Ishikawa (cell line): ENCODE measurements around the gene MECP2.

ENCODE experiments used
- CEBPB ChIP-seq: IDR thresholded peaks from 2 replicates; pipeline ENCODE4 v1.6.1; 2012
- CREB1 ChIP-seq: IDR thresholded peaks from 2 replicates; pipeline ENCODE4 v1.6.1; 2012; ENCODE audit warnings: low read depth
- EGR1 ChIP-seq: IDR thresholded peaks from 2 replicates; pipeline ENCODE4 v1.6.1; 2012
- EP300 ChIP-seq: IDR thresholded peaks from 2 replicates; pipeline ENCODE4 v1.6.1; 2012; ENCODE audit warnings: borderline replicate concordance
- FOXM1 ChIP-seq: IDR thresholded peaks from 2 replicates; pipeline ENCODE4 v1.6.1; 2012; ENCODE audit warnings: low read depth, borderline replicate concordance
- NFIC ChIP-seq: IDR thresholded peaks from 2 replicates; pipeline ENCODE4 v1.6.1; 2012
- RAD21 ChIP-seq: IDR thresholded peaks from 2 replicates; pipeline ENCODE4 v1.6.1; 2012; ENCODE audit warnings: low read depth
- TAF1 ChIP-seq: IDR thresholded peaks from 2 replicates; pipeline ENCODE4 v1.6.1; 2012; ENCODE audit warnings: low read depth, mild to moderate bottlenecking
- TCF12 ChIP-seq: IDR thresholded peaks from 2 replicates; pipeline ENCODE4 v1.6.1; 2012; ENCODE audit warnings: low read depth
- TEAD4 ChIP-seq: IDR thresholded peaks from 2 replicates; pipeline ENCODE4 v1.6.1; 2012
- YY1 ChIP-seq: IDR thresholded peaks from 2 replicates; pipeline ENCODE4 v1.6.1; 2012; ENCODE audit warnings: low read depth
- TF ChIP-seq, protein P1 (sequence below): IDR thresholded peaks from 2 replicates; pipeline ENCODE4 v1.6.1; 2012; ENCODE audit warnings: low read depth, mild to moderate bottlenecking
- TF ChIP-seq, protein P2 (sequence below): IDR thresholded peaks from 2 replicates; pipeline ENCODE4 v1.6.1; 2012
- TF ChIP-seq, protein P3 (sequence below): IDR thresholded peaks from 2 replicates; pipeline ENCODE4 v1.6.1; 2012

DNA sequence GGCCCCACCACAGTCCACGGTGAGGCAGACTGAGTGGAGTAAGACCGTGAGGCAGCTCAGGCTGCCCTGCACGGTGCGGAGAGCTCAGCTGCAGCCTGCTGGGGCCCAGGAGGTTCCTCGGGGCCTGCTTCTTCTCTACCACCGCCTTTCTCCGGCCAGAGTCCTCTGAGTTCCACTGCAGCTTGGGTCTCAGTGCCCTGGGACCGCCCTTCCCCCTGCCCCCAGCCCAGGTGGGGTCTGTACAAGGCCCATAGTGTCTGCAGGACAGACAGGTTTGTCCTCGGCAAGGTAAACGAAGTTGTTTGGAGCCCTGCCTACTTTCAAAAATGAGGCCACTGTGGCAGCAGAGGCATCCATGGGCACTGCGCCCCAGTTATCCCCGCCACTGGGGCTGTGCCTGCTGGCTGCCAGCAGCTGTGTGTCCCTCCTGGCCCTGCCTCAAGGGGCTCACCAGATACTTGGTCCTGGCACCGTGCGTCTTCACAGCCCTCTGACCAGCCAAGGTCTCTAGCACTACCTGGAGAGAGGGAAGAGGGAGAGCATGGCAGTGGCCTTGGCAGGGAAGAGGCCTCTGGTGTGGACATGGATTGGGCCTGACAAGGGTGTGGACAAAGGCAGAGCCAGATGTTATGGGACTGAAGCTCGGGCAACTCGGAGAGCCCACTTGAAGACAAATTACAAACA is 81.8 kb downstream of the MECP2 start:
- TF ChIP-seq CREB1 (no peak), TAF1 (no peak), CEBPB (no peak), NFIC (no peak), EGR1 (no peak), RAD21 (no peak), YY1 (no peak), EP300 (no peak), FOXM1 (no peak), TCF12 (no peak), TEAD4 (no peak)
- TF ChIP-seq, protein P1, sequence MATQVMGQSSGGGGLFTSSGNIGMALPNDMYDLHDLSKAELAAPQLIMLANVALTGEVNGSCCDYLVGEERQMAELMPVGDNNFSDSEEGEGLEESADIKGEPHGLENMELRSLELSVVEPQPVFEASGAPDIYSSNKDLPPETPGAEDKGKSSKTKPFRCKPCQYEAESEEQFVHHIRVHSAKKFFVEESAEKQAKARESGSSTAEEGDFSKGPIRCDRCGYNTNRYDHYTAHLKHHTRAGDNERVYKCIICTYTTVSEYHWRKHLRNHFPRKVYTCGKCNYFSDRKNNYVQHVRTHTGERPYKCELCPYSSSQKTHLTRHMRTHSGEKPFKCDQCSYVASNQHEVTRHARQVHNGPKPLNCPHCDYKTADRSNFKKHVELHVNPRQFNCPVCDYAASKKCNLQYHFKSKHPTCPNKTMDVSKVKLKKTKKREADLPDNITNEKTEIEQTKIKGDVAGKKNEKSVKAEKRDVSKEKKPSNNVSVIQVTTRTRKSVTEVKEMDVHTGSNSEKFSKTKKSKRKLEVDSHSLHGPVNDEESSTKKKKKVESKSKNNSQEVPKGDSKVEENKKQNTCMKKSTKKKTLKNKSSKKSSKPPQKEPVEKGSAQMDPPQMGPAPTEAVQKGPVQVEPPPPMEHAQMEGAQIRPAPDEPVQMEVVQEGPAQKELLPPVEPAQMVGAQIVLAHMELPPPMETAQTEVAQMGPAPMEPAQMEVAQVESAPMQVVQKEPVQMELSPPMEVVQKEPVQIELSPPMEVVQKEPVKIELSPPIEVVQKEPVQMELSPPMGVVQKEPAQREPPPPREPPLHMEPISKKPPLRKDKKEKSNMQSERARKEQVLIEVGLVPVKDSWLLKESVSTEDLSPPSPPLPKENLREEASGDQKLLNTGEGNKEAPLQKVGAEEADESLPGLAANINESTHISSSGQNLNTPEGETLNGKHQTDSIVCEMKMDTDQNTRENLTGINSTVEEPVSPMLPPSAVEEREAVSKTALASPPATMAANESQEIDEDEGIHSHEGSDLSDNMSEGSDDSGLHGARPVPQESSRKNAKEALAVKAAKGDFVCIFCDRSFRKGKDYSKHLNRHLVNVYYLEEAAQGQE = no peak
- TF ChIP-seq, protein P2, sequence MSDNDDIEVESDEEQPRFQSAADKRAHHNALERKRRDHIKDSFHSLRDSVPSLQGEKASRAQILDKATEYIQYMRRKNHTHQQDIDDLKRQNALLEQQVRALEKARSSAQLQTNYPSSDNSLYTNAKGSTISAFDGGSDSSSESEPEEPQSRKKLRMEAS = no peak
- TF ChIP-seq, protein P3, sequence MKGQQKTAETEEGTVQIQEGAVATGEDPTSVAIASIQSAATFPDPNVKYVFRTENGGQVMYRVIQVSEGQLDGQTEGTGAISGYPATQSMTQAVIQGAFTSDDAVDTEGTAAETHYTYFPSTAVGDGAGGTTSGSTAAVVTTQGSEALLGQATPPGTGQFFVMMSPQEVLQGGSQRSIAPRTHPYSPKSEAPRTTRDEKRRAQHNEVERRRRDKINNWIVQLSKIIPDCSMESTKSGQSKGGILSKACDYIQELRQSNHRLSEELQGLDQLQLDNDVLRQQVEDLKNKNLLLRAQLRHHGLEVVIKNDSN = no peak
